ENCODE measurements around the gene HOXB7. TPM values are rescaled to one million over a fixed set of nuclear protein-coding genes. Genes with fewer than 3 reads are reported as not detected.

HOXB7 gene
- total RNA-seq, 1 donor from 2014 or later = 15.0 TPM

DNA sequence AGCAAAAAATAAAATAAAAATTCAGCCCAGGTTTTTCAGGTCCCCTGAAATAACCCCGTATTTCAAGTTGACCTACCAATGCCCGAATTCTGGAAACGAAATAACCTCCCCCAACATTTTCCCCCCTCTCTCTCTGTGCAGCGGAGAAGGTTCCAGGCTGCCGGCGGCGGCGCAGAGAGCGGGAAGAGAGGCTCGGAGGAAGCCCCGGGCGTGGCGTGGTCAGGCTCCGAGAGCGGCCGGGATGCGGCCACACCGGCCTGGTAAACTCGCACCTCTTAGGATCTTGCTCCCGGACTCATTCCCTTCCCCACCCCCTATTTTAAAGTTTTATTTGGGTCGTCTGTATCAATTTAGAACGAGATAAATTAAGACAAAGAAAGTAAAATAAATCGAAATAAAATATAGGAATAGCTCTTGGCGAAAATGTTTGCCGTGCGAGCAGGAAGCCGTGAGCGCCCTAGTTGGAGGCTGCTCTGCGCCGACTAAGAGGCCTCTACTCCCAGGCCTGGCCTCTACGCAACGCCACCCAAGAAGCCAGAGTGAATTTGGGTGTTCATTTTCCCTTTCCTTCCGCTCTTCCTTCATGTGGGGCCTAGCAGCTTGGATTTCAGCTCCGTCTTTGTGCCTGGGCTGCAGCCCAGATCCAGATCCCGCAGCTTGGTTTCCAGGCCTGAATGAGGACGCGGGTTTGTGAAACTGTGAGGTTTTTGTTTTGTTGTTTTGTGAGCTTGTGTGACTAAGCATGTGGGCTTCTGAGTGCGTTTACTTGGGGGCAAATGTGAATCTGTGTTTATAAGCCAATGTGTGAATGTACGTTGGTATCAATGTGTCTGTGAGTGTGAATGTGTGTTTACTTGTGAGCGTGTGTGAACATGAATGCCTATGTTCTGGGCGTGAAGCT, 4.6 kb downstream of the HOXB7 start:
- TF ChIP-seq, protein P1, sequence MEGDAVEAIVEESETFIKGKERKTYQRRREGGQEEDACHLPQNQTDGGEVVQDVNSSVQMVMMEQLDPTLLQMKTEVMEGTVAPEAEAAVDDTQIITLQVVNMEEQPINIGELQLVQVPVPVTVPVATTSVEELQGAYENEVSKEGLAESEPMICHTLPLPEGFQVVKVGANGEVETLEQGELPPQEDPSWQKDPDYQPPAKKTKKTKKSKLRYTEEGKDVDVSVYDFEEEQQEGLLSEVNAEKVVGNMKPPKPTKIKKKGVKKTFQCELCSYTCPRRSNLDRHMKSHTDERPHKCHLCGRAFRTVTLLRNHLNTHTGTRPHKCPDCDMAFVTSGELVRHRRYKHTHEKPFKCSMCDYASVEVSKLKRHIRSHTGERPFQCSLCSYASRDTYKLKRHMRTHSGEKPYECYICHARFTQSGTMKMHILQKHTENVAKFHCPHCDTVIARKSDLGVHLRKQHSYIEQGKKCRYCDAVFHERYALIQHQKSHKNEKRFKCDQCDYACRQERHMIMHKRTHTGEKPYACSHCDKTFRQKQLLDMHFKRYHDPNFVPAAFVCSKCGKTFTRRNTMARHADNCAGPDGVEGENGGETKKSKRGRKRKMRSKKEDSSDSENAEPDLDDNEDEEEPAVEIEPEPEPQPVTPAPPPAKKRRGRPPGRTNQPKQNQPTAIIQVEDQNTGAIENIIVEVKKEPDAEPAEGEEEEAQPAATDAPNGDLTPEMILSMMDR (IDR thresholded peaks at IDR 0.05) = no peak
- no peaks in the 10 kb centered on the region for H3K9me3 ChIP-seq
- peaks cover 3 to 14% of the 10 kb centered on the region in 2 donors for H3K4me1 ChIP-seq
- intact Hi-C loops (cut with DNase I) = no loop called here
- no peaks in the 10 kb centered on the region for H3K36me3 ChIP-seq
- no peak overlapping the region for H3K27ac ChIP-seq
- no peaks in the 10 kb centered on the region for H3K27me3 ChIP-seq
- no peak overlapping the region for H3K4me3 ChIP-seq
- DNase-seq (ENCODE audit: low spot score in 2 of 2) = no peak

DNA sequence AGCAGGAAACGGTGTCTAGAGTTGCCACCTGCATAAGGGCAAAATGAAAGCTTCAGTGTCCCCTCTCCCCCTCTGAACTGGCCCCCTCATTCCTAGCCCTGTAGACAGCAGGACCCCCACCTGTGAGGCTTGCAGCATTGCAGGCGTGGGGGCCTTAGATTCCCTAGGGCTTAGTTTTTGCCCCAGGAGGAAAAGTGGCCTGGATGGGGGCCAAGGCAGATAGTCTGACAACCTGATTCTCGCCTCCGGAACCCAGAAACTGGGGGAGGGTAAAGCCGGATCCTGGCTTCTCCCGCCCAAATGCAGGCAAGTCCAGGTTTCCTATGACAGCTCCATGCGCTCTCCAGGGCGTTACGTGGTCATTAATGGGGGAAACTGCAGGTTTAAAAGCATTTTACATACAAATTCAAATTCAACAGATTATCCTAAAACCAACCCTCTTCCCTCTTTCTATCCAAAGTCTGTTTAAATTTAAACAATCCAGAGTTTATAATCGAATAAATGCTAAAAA, 5.4 kb downstream of the HOXB7 start:
- DNase-seq (ENCODE audit: low spot score in 2 of 2) = no peak
- H3K4me1 ChIP-seq = peaks cover 3 to 14% of the 10 kb centered on the region in 2 donors
- H3K36me3 ChIP-seq = no peaks in the 10 kb centered on the region
- intact Hi-C loops (cut with DNase I) = no loop called here
- H3K9me3 ChIP-seq = no peaks in the 10 kb centered on the region
- H3K27ac ChIP-seq = peak overlapping the region; percentile 71 to 75
- no peaks in the 10 kb centered on the region for H3K27me3 ChIP-seq
- H3K4me3 ChIP-seq = peak overlapping the region; percentile 46 to 70
- TF ChIP-seq, protein P1 (IDR thresholded peaks at IDR 0.05) = no peak

DNA sequence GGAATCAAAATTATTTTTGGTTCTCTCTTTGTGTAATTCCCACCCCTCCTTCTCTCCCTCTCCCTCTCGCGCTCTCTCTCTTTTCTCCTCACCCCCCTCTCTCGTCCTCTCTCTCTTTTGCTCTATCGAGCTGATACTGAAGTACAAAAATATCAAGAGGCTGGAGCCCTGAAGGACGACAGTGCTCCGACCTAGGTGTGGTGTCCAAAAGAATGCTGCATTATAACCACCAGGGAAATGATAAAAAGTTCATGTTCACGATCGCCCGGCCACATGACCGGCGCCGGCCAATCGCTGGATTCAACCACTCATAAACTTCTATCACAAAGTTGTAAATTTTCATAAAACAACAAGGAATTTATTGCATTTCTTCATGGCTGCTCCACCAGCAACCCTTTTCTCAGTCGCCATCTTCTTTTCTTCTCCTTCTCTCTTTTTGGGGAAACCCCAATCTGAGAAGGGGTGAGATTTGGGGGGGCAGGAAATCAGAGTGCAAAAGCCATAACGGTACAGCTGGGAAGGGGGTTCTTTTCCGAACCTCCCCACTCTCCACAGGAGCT, 6.0 kb downstream of the HOXB7 start, which contains the start of gene HOXB6:
HOXB6 (minus strand) TSS at position 217 of the 560 bp plus-strand sequence. CDS start 6,836 bp downstream, outside the sequence.
- DNase-seq (ENCODE audit: low spot score in 2 of 2) = peak in 1 of 2 donors; percentile 81
- Histone ChIP-seq H3K4me1 (peaks cover 2 to 14% of the 10 kb centered on the region in 2 donors), H3K4me3 (peak within 1 kb of the TSS; percentile 46 to 70), H3K9me3 (no peaks in the 10 kb centered on the region), H3K27me3 (no peaks in the 10 kb centered on the region), H3K27ac (peak within 1 kb of the TSS; percentile 71 to 75), H3K36me3 (no peaks in the 10 kb centered on the region)
- intact Hi-C loops (cut with DNase I) = loop anchor here (1.0 kb wide), 1 partner anchor 8 kb away; no protein-coding TSS in a partner anchor
- TF ChIP-seq, protein P1 (IDR thresholded peaks at IDR 0.05) = no peak

DNA sequence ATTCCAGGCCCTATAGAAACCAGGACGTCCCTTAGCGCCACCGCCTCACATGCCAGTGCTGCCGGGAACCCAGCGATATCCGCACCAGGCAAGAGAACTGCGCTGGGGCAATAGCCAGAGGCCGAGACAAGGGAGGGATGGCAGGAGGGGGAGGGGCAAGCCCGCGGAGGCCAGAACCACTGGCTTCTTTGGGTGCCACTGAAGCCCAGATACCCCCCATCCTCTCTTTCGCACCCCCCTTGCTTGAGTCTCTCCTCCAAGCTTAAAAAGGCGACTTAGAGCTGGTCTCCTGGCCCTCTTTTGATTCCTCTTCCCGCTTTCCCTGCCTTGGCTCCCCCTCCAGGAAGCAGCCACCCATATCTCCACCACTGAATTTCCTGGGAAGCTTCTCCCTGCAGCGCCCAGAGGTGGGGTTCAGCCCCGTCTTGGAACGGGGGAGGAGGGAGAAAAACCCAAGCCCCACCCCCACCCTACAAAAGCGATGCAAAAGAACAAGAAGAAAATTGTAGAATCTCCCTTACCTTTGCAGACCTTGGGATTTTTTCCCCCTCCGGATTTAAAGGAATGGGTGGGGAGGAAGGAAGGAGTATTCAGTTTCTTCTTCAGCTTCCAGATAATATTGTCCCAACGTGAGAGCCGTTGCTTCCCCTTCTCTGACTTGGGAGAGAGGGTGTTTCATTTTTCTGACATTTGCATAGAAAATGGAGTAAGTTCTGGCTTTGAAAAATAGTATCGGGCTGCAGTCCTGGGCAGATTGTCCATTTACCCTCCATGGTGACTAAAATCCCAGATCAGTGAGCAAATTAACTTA, 6.7 kb downstream of the HOXB7 start:
- Histone ChIP-seq H3K4me1 (peaks cover 0 to 7% of the 10 kb centered on the region in 2 donors), H3K27me3 (no peaks in the 10 kb centered on the region), H3K4me3 (peak overlapping the region; percentile 46 to 70), H3K9me3 (no peaks in the 10 kb centered on the region), H3K27ac (peak overlapping the region; percentile 71 to 75), H3K36me3 (no peaks in the 10 kb centered on the region)
- intact Hi-C loops (cut with DNase I) = loop anchor here (1.0 kb wide), 1 partner anchor 9 kb away; no protein-coding TSS in a partner anchor
- DNase-seq (ENCODE audit: low spot score in 2 of 2) = peak in 1 of 2 donors; percentile 80
- TF ChIP-seq, protein P1 (IDR thresholded peaks at IDR 0.05) = peak in 1 of 3 experiments; percentile 3

Measured in ascending aorta (tissue), 2 donors.